Esophagus muscularis mucosa (tissue), 4 donors: ENCODE results near the gene OSBPL10. TPM values are rescaled to one million over a fixed set of nuclear protein-coding genes. Genes with fewer than 3 reads are reported as not detected.

ENCODE experiments used
- DNase-seq: peaks from one replicate; pipeline ENCODE4 v3.0.0-alpha.2; 2017; ENCODE audit errors: extremely low spot score
- H3K27ac ChIP-seq, 4 donors: fragments of 200-600 bp; sonication (generic); replicated peaks in 1 of 4; 1 replicate in 3 of 4; 2 replicates in 1 of 4; pipeline ENCODE4 v1.5.1; 2016 to 2019; ENCODE audit warnings: mild to moderate bottlenecking in 1 of 4
- H3K27me3 ChIP-seq, 4 donors: fragments of 200-600 bp; sonication (generic); one replicate each; pipeline versions ENCODE4 v1.5.1 to v1.6.0; 2016 to 2019
- H3K36me3 ChIP-seq, 4 donors: fragments of 200-600 bp; sonication (generic); one replicate each; pipeline ENCODE4 v1.5.1; 2016 to 2019
- H3K4me1 ChIP-seq, 4 donors: fragments of 200-600 bp; sonication (generic); one replicate each; pipeline ENCODE4 v1.5.1; 2016 to 2019
- H3K4me3 ChIP-seq, 4 donors: fragments of 200-600 bp; sonication (generic); 1 replicate in 2 of 4; 2 replicates in 2 of 4; pipeline ENCODE4 v1.5.1; 2016 to 2019; ENCODE audit warnings: mild to moderate bottlenecking in 4 of 4, moderate library complexity in 1 of 4
- H3K9me3 ChIP-seq, 4 donors: fragments of 200-600 bp; sonication (generic); 1 replicate in 3 of 4; 2 replicates in 1 of 4; pipeline ENCODE4 v1.5.1; 2016 to 2019
- CTCF ChIP-seq, 3 experiments: fragments of 200-600 bp in 2 of 3; fragments of 450-650 bp in 1 of 3; sonication (generic) in 2 of 3; IDR thresholded peaks; one replicate each; pipeline ENCODE4 v1.5.1; 2017 to 2019; ENCODE audit warnings: antibody characterized with exemption in 3 of 3, mild to moderate bottlenecking in 2 of 3, moderate library complexity in 1 of 3
- EP300 ChIP-seq: sonication (generic); formaldehyde crosslinking; IDR thresholded peaks from one replicate; pipeline ENCODE4 v1.6.1; 2017; ENCODE audit warnings: antibody characterized with exemption
- POLR2A ChIP-seq: fragments of 450-650 bp; IDR thresholded peaks from one replicate; pipeline ENCODE4 v1.6.1; 2017; ENCODE audit warnings: antibody characterized with exemption, moderate library complexity, mild to moderate bottlenecking, low read depth
- POLR2AphosphoS5 ChIP-seq, 2 donors: sonication (generic); formaldehyde crosslinking; IDR thresholded peaks; one replicate each; pipeline ENCODE4 v1.6.1; 2017; ENCODE audit warnings: antibody characterized with exemption in 2 of 2
- WGBS: methylation state at CpG from one replicate; pipeline ENCODE4 v1.1.5; 2018; 5-methylcytosine and 5-hydroxymethylcytosine counted together
- intact Hi-C: fragments of 100-400 bp; cut with DNase I; formaldehyde crosslinking; loops from one replicate; pipeline ENCODE4 v1.15.1; 2023
- total RNA-seq, 4 donors: library from RNA; depleted of rRNA; stranded (reverse); fragments of >200 nt; gene quantifications; one replicate each; pipeline versions ENCODE4 v1.1.0 to v1.2.1, GENCODE V29; 2016

OSBPL10 gene
- total RNA-seq, 4 donors from 2014 or later = 6.3 to 12.2 (median 7.6) TPM

- no peaks in the 10 kb centered on the region for H3K4me1 ChIP-seq
- H3K4me3 ChIP-seq = no peak overlapping the region
- H3K36me3 ChIP-seq = no peaks in the 10 kb centered on the region
- no peaks in the 10 kb centered on the region for H3K27me3 ChIP-seq
- no peak for DNase-seq
- intact Hi-C loops = no loop called here
- TF ChIP-seq POLR2AphosphoS5 (IDR thresholded peaks at IDR 0.05) = no peak
- no peak for TF ChIP-seq POLR2A
- no peak for TF ChIP-seq EP300
- no peak for TF ChIP-seq CTCF (IDR thresholded peaks at IDR 0.05)
- WGBS = 90% methylated on average over 5 of the region's 5 CpGs
- H3K27ac ChIP-seq = no peak overlapping the region
- peaks cover 0 to 7% (median 4%) of the 10 kb centered on the region in 4 donors for H3K9me3 ChIP-seq
Observed at GRCh38 chr3:31925271-31925630, 55.8 kb downstream of the OSBPL10 start.

- no peak for TF ChIP-seq CTCF (IDR thresholded peaks at IDR 0.05)
- TF ChIP-seq EP300 = no peak
- no peak for TF ChIP-seq POLR2A
- no peak for TF ChIP-seq POLR2AphosphoS5 (IDR thresholded peaks at IDR 0.05)
- WGBS = 82% methylated on average over 2 of the region's 2 CpGs
- Histone ChIP-seq H3K4me3 (no peak overlapping the region), H3K4me1 (no peaks in the 10 kb centered on the region), H3K9me3 (peaks cover 0 to 12% (median 7%) of the 10 kb centered on the region in 4 donors), H3K27me3 (no peaks in the 10 kb centered on the region), H3K36me3 (no peaks in the 10 kb centered on the region), H3K27ac (no peak overlapping the region)
- no peak for DNase-seq
- intact Hi-C loops = no loop called here
Observed at GRCh38 chr3:31924610-31925270, 56.3 kb downstream of the OSBPL10 start.

- Histone ChIP-seq H3K4me1 (no peaks in the 10 kb centered on the region), H3K27me3 (no peaks in the 10 kb centered on the region), H3K36me3 (no peaks in the 10 kb centered on the region), H3K9me3 (peaks cover 0 to 16% (median 7%) of the 10 kb centered on the region in 4 donors), H3K27ac (no peak overlapping the region), H3K4me3 (no peak overlapping the region)
- WGBS = 67% methylated on average over 1 of the region's 1 CpG
- intact Hi-C loops = no loop called here
- TF ChIP-seq CTCF (IDR thresholded peaks at IDR 0.05) (no peak), POLR2AphosphoS5 (IDR thresholded peaks at IDR 0.05) (no peak), EP300 (no peak), POLR2A (no peak)
- DNase-seq = no peak
Observed at GRCh38 chr3:31922962-31923361, 58.1 kb downstream of the OSBPL10 start.

GRCh38 chr3:31921837-31922236 lies 59.2 kb downstream of the OSBPL10 start:
- Histone ChIP-seq H3K9me3 (peaks cover 0 to 16% (median 7%) of the 10 kb centered on the region in 4 donors), H3K27me3 (no peaks in the 10 kb centered on the region), H3K4me1 (peaks cover 0 to 9% (median 0%) of the 10 kb centered on the region in 4 donors), H3K36me3 (no peaks in the 10 kb centered on the region), H3K4me3 (no peak overlapping the region), H3K27ac (no peak overlapping the region)
- TF ChIP-seq POLR2A (no peak), POLR2AphosphoS5 (IDR thresholded peaks at IDR 0.05) (no peak), EP300 (no peak), CTCF (IDR thresholded peaks at IDR 0.05) (no peak)
- intact Hi-C loops = no loop called here
- WGBS = 82% methylated on average over 4 of the region's 4 CpGs
- DNase-seq = no peak

GRCh38 chr3:31920310-31920709 lies 60.8 kb downstream of the OSBPL10 start:
- Histone ChIP-seq H3K4me3 (no peak overlapping the region), H3K4me1 (peaks cover 0 to 9% (median 0%) of the 10 kb centered on the region in 4 donors), H3K27ac (no peak overlapping the region), H3K36me3 (no peaks in the 10 kb centered on the region), H3K9me3 (peaks cover 0 to 16% (median 7%) of the 10 kb centered on the region in 4 donors), H3K27me3 (no peaks in the 10 kb centered on the region)
- DNase-seq = no peak
- intact Hi-C loops = no loop called here
- WGBS = 92% methylated on average over 1 of the region's 1 CpG
- TF ChIP-seq POLR2A = no peak
